ENCODE results near the gene IL16.
"Not testable (repeated sequence)": the region's sequence is repeated elsewhere in the genome, so short reads cannot be mapped to it uniquely, and the experiment has no call there.

The IL16 gene

DNA sequence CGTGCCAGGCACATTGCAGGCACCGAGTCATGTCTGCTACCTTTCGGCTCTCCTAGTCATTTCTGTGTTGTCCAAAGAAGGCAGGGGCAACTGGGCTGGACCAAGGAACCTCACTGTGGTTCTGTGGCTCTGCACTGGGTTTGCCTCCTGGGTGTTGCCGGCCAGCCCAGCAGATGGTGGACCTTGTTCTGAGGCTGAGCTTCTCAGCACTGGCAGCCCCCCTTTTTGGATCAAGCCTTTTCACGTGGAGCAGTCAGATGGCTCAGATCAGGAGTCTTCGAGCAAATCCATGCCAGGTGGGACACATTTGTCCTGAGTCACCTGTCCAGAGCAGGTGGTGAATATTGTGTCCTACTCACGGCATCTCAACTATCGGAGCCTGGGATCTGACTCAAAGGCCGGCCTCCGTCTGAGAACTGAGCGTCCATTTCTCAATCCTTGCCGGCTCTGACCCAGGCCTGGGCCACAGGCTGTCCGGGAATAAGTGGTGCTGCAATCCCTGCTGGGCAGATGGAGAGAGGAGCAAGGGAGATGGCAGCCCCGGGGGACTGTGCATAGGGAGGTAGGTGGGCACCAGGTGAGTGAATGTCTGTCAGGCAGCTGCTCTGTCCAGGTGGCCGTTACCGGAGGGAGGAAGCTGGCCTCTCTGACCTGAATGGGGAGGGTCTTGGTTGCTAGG, at the start of gene IL16:
TSS of gene IL16 (plus strand) at position 304 of the 679 bp plus-strand sequence. CDS start 28,521 bp downstream, outside the sequence.
- no peak for DNase-seq

DNA sequence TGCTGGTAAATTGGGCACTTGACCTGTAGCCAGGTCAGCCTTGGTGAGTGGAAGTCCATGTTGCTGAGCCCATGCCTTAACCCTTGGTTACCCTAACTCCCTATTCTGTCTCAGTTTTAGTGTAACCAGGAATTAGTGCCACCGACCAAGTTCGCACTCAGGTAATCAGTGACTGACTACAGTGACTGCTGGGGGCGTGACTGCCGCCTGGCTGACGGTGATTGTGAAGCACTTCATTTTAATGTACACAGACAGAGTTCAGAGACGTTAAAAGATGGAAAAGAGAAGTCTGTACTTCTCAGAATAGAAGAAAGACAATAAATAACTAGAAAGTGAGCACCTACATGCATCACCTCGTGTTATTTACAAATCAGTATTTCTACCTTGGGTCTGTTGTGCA, 45.3 kb upstream of the IL16 start:
- no peak for DNase-seq

GRCh38 chr15:81152339-81152738, 44.3 kb upstream of the IL16 start:
- no peak for DNase-seq

- DNase-seq: no peak
Measured at GRCh38 chr15:81152799-81153198, 43.9 kb upstream of the IL16 start.

- no peak for DNase-seq
Measured at GRCh38 chr15:81155375-81156218, 41.1 kb upstream of the IL16 start.

DNA sequence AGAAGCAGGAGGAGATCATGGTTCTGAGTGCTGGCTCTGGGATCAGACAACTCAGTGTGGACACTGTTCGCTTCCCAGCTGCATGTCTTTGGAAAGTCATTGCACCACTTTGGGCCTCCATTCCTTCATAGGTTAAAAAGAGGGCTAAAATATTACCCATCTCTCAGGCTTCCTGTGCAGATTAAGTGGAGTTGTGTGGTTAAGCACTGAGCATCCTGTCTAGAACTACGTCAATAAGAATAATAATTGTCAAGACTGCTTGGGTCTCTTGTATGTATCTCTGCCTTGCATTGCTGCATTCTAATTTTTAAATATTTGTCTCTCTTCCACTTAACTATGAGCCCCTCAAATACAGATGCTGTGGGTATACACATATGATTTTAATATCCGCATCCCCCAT, 40.4 kb upstream of the IL16 start:
- DNase-seq: no peak

DNA sequence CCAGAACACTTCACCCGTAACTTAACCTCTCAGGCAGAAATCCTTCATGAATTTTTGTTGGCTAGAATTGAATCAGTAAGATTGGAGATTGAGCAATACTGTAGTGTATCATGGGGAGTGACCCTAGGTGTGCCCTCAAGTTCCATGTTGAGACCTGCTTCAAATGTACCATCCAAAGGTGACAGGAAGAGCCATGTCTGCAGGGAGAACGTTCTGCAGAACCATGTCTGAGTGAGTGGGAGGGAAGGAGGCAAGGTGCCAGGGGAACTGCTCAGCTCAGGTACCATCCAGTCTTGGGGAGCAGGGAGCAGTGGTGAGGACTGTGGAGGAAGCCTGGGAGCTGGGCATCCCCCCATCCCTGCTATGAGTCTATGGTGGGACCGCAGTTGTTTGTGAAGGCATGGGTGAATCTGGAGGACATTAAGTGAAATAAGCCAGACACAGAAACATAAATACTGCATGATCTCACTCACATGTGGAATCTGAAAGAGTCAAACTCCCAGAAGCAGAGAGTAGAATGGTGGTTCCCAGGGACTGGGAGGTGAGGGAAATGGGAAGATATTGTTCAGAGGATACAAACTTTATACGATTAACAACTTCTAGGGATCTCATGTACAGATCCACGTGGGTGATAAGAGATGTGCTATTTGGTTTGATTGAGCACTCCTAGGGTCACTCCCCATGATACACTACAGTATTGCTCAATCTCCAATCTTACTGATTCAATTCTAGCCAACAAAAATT, 39.3 kb upstream of the IL16 start:
- no peak for DNase-seq

- DNase-seq: no peak
Measured at GRCh38 chr15:81157939-81158223, 38.8 kb upstream of the IL16 start.

DNA sequence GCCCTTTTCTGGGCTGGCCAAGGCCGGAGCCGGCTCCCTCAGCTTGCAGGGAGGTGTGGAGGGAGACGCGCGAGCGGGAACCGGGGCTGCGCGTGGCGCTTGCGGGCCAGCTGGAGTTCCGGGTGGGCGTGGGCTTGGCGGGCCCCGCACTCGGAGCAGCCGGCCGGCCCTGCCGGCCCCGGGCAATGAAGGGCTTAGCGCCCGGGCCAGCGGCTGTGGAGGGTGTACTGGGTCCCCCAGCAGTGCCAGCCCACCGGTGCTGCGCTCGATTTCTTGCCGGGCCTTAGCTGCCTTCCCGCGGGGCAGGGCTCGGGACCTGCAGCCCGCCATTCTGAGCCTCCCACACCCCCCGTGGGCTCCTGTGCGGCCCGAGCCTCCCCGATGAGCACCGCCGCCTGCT, 38.1 kb upstream of the IL16 start:
- DNase-seq: not testable (repeated sequence)

DNA sequence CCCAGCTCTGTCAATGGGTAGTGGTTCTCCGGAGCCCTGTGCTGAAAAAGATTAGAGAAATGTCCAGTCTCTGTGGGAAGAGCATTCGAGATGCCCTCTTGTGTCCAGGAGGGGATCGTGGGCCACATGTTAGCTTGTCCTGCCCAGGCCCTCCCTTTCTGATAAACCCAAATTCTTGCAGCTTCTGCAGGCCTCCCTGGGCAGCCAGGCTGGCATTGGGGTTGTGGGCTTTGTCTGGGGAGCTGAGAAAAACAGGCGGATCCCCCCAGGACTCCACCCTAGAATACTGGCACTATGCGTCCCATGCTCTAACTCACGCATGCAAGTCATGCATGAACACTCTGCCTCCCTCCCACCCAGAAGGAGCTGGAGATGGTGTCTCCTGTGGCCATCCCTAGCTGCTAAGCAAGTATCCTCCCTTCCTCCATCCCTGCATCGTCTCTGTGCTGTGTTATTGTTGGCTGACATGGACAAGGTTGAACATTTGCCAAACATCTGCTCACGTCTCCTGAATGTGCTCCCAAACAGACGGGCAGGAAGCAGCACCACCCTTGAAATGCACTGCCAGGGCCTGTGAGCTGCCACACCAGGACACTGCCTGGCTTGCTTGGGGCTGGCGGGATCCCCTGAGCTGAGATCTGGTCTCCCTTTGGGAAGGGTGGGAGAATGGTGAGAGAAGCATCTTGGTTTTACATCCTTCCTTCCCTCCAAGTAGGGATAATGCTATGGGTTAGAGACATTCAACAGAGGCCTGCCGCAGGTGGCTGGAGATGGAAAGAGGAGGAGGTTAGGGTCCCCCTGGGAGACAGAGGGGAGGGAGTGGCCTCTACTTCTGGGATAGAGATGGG, 36.1 kb upstream of the IL16 start:
- peak; percentile 44 for DNase-seq

DNA sequence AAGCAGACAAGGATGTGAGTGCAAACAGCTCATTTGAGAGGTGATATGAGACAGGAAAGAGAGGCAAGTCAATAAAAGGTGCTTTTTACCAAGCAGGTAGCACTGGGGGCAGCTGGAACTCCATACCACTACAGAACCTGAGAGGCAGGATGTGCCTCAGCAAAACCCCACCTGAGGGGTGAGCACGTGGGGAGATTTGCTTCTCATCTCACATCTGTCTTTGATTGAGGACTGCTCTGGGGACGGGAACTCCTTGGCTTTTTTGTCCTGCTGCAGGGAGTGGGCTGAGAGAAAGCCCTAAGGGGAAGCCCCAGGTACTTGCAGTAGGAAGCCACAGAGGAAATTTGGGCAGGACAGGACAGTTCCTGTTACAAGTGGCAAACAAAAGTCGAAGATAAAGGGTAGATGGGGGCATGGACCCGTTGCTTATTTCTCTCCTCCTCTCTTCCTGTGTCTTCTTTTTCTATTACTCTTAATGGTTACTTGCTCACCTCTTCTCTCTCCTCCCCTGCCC, 35.5 kb upstream of the IL16 start:
- no peak for DNase-seq

DNA sequence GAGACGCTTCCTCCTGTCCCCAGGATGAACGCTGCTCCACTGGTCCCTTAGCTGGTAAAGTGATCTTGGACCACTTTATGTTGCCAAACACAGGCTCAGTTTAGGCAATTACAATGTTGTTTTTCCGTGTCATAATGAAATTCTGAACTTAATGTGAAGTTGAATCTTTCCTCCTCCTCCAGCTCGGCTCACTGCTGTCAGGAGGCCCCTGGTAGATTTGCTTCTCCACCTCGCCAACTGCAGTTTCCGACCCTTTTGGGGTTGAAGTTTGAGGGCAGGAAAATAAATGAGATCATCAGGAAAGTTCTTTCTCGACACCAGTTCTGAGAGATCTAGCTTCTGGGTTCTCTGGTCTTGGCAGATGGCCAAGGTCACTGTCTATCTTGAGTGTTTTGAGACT, 34.8 kb upstream of the IL16 start:
- no peak for DNase-seq

DNA sequence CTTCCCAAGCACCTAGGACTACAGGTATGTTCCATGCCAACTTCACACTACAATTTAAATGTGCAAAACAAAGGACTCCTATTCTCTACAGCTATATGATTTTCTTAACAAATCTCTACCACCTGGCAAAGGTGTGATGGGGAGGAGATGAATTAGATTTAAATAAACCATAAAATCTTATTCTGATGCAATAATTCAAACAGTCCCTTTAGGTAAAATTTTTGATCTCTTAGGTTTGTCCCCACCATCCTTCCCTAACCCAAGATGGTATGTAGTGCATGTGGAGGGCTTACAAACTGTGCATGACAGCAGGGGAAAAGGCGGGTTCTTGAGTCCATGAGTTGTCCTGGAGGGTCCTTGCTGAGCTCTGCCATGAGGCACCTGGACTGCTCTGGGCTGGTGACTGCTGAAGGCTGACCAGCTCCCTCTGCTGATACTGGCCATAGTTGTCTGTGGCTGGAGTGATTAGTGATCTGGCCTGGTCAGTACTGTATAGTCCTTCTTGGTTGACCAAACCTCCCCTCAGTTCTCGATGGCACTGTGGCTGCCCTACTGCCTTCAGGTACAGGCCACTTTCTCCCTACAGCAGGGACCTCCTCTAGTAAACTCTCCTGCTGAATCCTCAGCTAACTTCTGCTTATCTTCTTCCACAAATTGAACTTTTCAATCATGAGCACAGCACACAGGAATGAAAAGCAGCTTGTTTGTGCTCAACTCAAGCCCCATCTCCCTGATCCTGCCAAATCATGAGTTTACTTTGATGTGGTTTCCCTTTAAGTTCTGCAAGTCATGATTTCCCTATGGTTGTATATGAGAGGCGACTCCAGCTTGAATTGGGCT, 32.5 kb upstream of the IL16 start:
- DNase-seq: no peak

DNA sequence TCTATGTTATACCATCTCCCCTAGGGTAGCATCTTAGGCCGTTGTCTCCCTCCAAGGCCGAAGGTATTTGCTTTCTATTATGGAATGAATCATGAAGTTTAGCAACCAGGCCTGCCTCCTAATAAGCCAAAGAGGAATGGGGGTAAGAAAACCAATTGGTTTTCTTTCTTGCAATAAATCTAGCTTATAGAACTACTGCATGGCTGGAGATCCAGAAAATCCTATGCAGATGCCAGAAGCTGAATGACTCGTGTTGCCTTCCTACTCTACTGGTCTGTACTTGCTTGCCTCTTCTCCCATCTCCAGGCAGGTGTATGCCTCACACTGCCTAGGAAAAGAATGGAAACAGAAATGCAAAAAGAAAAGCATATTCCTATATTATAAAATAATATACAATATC, 31.1 kb upstream of the IL16 start:
- no peak for DNase-seq

GRCh38 chr15:81166636-81167305, 29.9 kb upstream of the IL16 start:
- no peak for DNase-seq

- DNase-seq: no peak
Measured at GRCh38 chr15:81168131-81168526, 28.6 kb upstream of the IL16 start.

GRCh38 chr15:81168644-81169043, 28.0 kb upstream of the IL16 start:
- no peak for DNase-seq

- DNase-seq: no peak
Measured at GRCh38 chr15:81170511-81170910, 26.2 kb upstream of the IL16 start.

DNA sequence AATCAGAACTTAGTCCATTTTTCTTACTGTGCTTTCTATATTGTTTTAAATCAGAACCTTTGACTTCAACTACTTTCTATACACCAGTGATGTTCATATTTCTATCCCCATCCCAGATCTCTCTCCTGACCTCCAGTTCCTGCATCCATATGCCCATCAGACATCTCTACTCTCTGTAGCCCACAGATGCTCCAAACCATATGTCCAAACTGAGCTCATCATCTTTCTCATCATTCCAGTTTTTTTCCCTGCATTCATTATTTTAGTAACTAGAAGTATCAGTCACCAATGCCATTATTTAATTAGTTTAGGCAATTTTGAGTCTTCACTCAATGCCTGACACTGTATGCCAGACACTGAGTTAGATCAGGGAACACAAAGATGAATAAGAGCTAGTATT, 25.4 kb upstream of the IL16 start:
- no peak for DNase-seq

DNA sequence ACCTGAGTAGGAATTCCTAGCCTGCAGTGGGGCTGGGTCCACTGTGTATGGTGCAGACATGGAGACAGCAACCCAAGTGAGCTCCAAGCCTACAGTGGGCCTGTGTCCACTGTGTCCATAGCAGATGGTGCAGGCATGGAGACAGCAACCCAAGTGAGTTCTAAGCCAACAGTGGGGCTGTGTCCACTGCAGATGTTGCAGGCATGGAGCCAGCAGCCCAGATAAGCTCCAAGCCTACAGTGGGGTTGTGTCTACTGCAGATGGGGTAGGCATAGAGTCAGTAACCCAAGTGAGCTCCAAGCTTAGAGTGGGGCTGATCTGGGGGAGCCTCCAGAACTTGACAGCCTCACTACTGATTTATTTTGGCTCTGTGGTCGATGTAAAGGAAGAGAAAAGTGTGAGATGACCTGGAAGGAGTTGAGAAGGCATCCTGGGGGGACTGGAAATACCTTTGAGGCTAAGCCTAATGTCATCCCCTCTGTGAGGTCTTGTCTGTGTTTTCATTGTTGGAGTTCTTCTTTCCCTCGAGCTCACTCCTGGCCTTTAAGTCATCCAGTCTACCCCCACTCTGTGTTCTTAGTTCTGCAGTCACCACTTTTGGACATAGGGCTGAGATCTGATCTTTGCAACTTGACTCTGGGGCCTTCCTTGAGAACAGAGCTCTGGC, 22.4 kb upstream of the IL16 start:
- no peak for DNase-seq
